ENCODE data around the gene MAP4K4.

- TF ChIP-seq ZNF274 (IDR thresholded peaks at IDR 0.05; ENCODE audit: low read depth, low read length) (no peak), YY1 (IDR thresholded peaks at IDR 0.05; ENCODE audit: insufficient read depth, insufficient read length) (no peak), SUZ12 (IDR thresholded peaks at IDR 0.05; ENCODE audit: extremely low read depth, insufficient read depth, insufficient read length) (no peak)
Observed at GRCh38 chr2:101736861-101737291, 39.4 kb downstream of the MAP4K4 start.
